AG09319 (cell line): Measurements from ENCODE around the gene POP7.

Experiments used
- DNase-seq: peaks from one replicate; pipeline ENCODE4 v3.0.0-alpha.2; 2010; ENCODE audit warnings: low read depth; ENCODE audit errors: extremely low read depth
- TF ChIP-seq, protein P1 (sequence below): IDR thresholded peaks from 2 replicates; pipeline ENCODE4 v1.5.1; 2011; ENCODE audit warnings: low read depth, mild to moderate bottlenecking, inconsistent platforms, low read length, moderate library complexity

The POP7 gene

GRCh38 chr7:100689230-100690135 is 16.4 kb upstream of the POP7 start:
- TF ChIP-seq, protein P1, sequence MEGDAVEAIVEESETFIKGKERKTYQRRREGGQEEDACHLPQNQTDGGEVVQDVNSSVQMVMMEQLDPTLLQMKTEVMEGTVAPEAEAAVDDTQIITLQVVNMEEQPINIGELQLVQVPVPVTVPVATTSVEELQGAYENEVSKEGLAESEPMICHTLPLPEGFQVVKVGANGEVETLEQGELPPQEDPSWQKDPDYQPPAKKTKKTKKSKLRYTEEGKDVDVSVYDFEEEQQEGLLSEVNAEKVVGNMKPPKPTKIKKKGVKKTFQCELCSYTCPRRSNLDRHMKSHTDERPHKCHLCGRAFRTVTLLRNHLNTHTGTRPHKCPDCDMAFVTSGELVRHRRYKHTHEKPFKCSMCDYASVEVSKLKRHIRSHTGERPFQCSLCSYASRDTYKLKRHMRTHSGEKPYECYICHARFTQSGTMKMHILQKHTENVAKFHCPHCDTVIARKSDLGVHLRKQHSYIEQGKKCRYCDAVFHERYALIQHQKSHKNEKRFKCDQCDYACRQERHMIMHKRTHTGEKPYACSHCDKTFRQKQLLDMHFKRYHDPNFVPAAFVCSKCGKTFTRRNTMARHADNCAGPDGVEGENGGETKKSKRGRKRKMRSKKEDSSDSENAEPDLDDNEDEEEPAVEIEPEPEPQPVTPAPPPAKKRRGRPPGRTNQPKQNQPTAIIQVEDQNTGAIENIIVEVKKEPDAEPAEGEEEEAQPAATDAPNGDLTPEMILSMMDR: no peak
- no peak for DNase-seq

GRCh38 chr7:100691676-100692577 is 14.0 kb upstream of the POP7 start:
- peak; percentile 27 for DNase-seq
- TF ChIP-seq, protein P1: peak; percentile 91

DNA sequence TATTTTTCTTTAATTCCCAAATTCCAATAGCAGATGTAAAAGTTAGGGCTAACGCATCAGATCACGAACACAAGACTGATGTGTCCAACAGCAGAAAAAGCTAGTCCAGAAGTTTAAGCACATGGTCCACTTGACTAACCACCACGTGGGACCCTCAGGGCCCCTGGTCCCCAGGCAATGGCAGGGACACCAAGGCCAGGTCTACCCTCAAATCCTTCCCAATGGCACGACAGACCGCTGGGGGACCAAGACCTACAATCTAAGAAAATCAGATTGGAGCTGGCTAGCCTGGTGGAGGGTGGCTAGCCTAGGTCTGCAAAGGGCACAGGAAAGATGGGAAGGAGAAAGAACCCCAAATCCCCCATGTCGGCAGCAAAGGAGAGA is 13.4 kb upstream of the POP7 start:
- no peak for DNase-seq
- TF ChIP-seq, protein P1: no peak

DNA sequence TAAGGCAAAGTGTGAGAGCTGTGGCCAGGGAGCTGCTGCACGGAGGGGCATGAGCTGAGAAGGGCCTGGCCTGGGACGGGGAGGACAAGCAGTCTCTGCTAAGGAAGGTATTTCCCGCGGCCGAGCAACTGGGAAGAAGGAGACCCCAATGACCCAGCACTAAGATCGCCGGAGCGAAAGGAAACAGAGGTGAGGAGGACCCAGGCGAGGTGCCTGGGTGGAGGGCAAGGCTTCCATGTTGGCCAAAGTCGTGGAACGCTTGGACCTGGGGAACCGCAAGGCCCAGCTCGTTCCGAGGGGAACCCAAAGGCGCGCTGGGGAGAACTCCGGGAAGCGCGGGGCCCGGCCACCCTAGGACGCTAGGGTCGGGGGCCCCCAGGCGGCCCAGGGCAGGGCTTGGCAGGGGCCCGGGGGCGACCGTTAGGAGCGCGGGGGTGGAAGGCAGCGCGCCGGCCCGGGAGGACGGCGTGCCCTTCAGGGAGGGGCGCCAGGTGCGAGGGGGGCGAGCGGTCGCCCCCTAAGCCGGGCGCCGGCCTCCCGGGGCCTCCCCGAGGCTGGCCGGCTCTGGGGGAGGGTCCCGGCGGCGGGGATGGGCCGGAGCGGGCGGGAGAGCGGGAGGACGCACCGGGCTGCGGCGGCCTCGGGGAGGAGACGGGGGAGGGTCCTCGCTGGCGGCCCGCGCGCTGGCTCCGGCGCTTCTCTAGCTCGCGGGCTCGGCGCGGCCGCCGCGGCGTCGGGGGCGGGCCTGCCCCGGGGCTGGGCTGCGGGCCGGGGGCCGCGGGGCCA is 12.4 kb upstream of the POP7 start:
- TF ChIP-seq, protein P1: no peak
- DNase-seq: no peak

DNA sequence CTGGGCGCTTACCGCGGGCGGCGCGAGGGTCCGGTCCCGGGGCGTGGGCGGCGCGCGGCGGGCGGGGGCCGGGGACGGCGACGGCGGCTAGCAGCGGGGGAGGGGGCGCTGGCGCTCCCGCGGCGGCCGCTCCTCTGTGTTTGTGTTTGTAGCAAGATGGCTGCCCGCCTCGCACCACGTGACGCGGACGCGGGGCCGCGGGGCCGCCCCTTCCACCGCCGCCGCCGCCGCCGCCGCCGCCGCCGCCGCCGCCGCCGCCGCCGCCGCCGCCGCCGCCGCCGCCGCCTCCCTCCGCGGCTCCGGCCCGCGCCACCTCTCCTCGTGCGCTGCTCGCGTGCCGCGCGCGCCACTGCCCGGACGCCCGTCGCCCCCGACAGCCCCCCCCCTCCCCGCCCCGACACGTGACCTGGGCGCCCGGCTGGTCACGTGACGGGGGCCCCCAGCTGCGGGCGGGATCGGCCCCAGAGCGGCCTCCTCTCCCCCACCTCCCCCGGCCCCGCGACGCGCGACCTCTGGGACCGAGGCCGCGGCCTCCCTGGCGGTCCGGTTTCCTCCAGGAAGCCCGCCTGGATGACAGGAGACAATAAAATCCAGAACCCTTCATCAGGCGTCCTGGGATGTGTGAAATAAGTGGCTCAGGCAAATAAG is 11.7 kb upstream of the POP7 start, which contains the start of gene GIGYF1:
Gene GIGYF1 (minus strand): TSS at position 153 of the 648 bp plus-strand sequence. CDS start 6,012 bp downstream, outside the sequence.
- TF ChIP-seq, protein P1: no peak
- no peak for DNase-seq

DNA sequence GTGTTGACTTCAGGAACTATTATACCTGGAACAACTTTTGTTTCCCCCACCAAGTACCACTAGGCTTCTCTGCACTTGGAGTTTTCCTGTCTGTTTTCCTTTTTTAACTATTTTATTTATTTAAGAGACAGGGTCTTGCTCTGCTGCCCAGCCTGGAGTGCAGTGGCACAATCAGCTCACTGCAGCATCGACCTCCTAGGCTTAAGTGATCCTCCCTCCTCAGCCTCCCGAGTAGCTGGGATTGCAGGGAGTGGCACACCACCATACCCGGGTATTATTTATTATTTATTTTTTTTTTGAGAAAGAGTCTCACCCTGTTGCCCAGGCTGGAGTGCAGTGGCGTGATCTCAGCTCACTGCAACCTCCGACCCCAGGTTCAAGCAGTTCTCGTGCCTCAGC is 9.8 kb upstream of the POP7 start:
- TF ChIP-seq, protein P1: no peak
- no peak for DNase-seq
